Inflammatory macrophage treated with lipopolysaccharide for 1 hour (primary cell): ENCODE data around the gene DLG2.

Source experiments
- DNase-seq, 2 donors: peaks; one replicate each; pipeline ENCODE4 v3.0.0-alpha.2; 2020 to 2022

The DLG2 gene

GRCh38 chr11:83409476-83409875, 2217.7 kb downstream of the DLG2 start:
- no peak for DNase-seq

DNA sequence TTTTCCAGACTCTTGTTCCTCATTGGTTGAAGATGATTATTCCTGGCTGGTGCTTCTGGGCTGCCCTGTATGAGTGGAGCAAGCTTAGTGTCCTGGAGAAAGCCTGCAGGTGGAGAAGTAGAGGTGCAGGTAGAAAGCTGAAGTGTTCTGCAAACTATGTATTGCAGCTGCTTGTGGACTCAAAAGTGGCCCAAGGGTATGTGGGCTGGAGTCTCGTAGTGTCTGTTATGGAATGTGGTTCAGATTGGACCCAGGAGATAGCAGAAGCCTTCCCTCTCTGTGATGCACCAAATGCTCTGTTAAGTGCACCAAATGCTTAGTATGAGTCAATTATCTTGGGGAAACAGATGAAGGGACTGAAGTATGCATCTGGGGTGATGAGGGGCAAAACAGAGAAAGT, 2218.2 kb downstream of the DLG2 start:
- DNase-seq = no peak
